VCaP (cell line): ENCODE data around the gene COPZ1.

Source experiments
- H3K27ac ChIP-seq: fragments of 450-650 bp; 2 replicates; pipeline ENCODE4 v1.5.1; 2017
- CTCF ChIP-seq: fragments of 450-650 bp; conservative IDR thresholded peaks from 2 replicates; pipeline ENCODE4 v1.5.1; 2017; ENCODE audit warnings: mild to moderate bottlenecking, moderate library complexity

COPZ1 gene

GRCh38 chr12:54292083-54292930 is 32.6 kb upstream of the COPZ1 start:
- no peak for TF ChIP-seq CTCF
- H3K27ac ChIP-seq: no peak overlapping the region

- no peak overlapping the region for H3K27ac ChIP-seq
- TF ChIP-seq CTCF: no peak
Measured at GRCh38 chr12:54292931-54293241, 32.0 kb upstream of the COPZ1 start.

GRCh38 chr12:54294152-54294952 is 30.6 kb upstream of the COPZ1 start:
- no peak overlapping the region for H3K27ac ChIP-seq
- peak; percentile 78 for TF ChIP-seq CTCF

GRCh38 chr12:54294953-54295566 is 29.9 kb upstream of the COPZ1 start:
- TF ChIP-seq CTCF: no peak
- no peak overlapping the region for H3K27ac ChIP-seq

- TF ChIP-seq CTCF: no peak
- H3K27ac ChIP-seq: no peak overlapping the region
Measured at GRCh38 chr12:54296393-54297099, 28.4 kb upstream of the COPZ1 start.

- no peak overlapping the region for H3K27ac ChIP-seq
- TF ChIP-seq CTCF: no peak
Measured at GRCh38 chr12:54298904-54299303, 26.0 kb upstream of the COPZ1 start.
